Activated T-cell treated with anti-CD3 and anti-CD28 coated beads, Interleukin-2, amount 50 U/mL, for 24 hours (primary cell): ENCODE results near the gene ZMYND10.

ENCODE experiments used
- DNase-seq: peaks from one replicate; pipeline ENCODE4 v3.0.0-alpha.2; 2020
- H3K27ac Mint-ChIP-seq: 2 replicates; pipeline ENCODE4 v1.8.0; 2020; ENCODE audit warnings: mild to moderate bottlenecking, mixed read lengths
- H3K27me3 Mint-ChIP-seq: 2 replicates; pipeline ENCODE4 v1.8.0; 2020; ENCODE audit warnings: mixed read lengths
- H3K36me3 Mint-ChIP-seq: 2 replicates; pipeline ENCODE4 v1.8.0; 2020; ENCODE audit warnings: low read depth, mixed read lengths
- H3K4me1 Mint-ChIP-seq: 2 replicates; pipeline ENCODE4 v1.8.0; 2020; ENCODE audit warnings: low read depth, mixed read lengths
- H3K4me3 Mint-ChIP-seq: 2 replicates; pipeline ENCODE4 v1.8.0; 2020; ENCODE audit warnings: mild to moderate bottlenecking, moderate library complexity, mixed read lengths
- H3K9me3 Mint-ChIP-seq: 2 replicates; pipeline ENCODE4 v1.8.0; 2020; ENCODE audit warnings: mixed read lengths

Gene ZMYND10

GRCh38 chr3:50330330-50330729, 15.2 kb downstream of the ZMYND10 start:
- Mint-ChIP-seq H3K27ac (peak overlapping the region; percentile 40), H3K36me3 (peaks cover 90% of the 10 kb centered on the region), H3K4me1 (peaks cover 47% of the 10 kb centered on the region)

GRCh38 chr3:50327943-50328691, 17.4 kb downstream of the ZMYND10 start, which contains the start of gene TUSC2:
Gene TUSC2, minus strand, starts transcription at chr3:50328223. Its CDS starts 124 bp downstream, at chr3:50328099.
- Mint-ChIP-seq H3K4me3 (peak within 1 kb of the TSS; percentile 89), H3K27me3 (no peaks in the 10 kb centered on the region), H3K4me1 (peaks cover 34% of the 10 kb centered on the region), H3K27ac (peak within 1 kb of the TSS; percentile 94), H3K36me3 (peaks cover 87% of the 10 kb centered on the region), H3K9me3 (no peaks in the 10 kb centered on the region)
- DNase-seq: peak; percentile 94

More at GRCh38 chr3:50330330-50330729, 15.2 kb downstream of the ZMYND10 start:
- no peak for DNase-seq
- Mint-ChIP-seq H3K27me3 (no peaks in the 10 kb centered on the region), H3K9me3 (no peaks in the 10 kb centered on the region), H3K4me3 (no peak overlapping the region)

- Mint-ChIP-seq H3K27ac (peak overlapping the region; percentile 80), H3K36me3 (peaks cover 77% of the 10 kb centered on the region)
These were observed 18.4 kb downstream of the ZMYND10 start for GRCh38 chr3:50327129-50327528.

GRCh38 chr3:50326182-50326541, 19.4 kb downstream of the ZMYND10 start:
- peak overlapping the region; percentile 89 for H3K4me3 Mint-ChIP-seq
- no peaks in the 10 kb centered on the region for H3K27me3 Mint-ChIP-seq
- no peak for DNase-seq
- H3K4me1 Mint-ChIP-seq: peaks cover 33% of the 10 kb centered on the region
- H3K27ac Mint-ChIP-seq: peak overlapping the region; percentile 40
- no peaks in the 10 kb centered on the region for H3K9me3 Mint-ChIP-seq
- peaks cover 68% of the 10 kb centered on the region for H3K36me3 Mint-ChIP-seq

More at GRCh38 chr3:50327129-50327528, 18.4 kb downstream of the ZMYND10 start:
- no peaks in the 10 kb centered on the region for H3K27me3 Mint-ChIP-seq
- no peak for DNase-seq
- H3K4me3 Mint-ChIP-seq: peak overlapping the region; percentile 89
- H3K4me1 Mint-ChIP-seq: peaks cover 33% of the 10 kb centered on the region
- no peaks in the 10 kb centered on the region for H3K9me3 Mint-ChIP-seq

- no peaks in the 10 kb centered on the region for H3K9me3 Mint-ChIP-seq
- peaks cover 34% of the 10 kb centered on the region for H3K4me1 Mint-ChIP-seq
- peaks cover 64% of the 10 kb centered on the region for H3K36me3 Mint-ChIP-seq
- DNase-seq: no peak
- peak overlapping the region; percentile 67 for H3K27ac Mint-ChIP-seq
- H3K27me3 Mint-ChIP-seq: no peaks in the 10 kb centered on the region
- no peak overlapping the region for H3K4me3 Mint-ChIP-seq
These were observed 19.9 kb downstream of the ZMYND10 start for GRCh38 chr3:50325497-50326181.

GRCh38 chr3:50325113-50325480, 20.4 kb downstream of the ZMYND10 start:
- peak overlapping the region; percentile 67 for H3K27ac Mint-ChIP-seq
- H3K4me1 Mint-ChIP-seq: peaks cover 39% of the 10 kb centered on the region
- DNase-seq: no peak
- H3K9me3 Mint-ChIP-seq: no peaks in the 10 kb centered on the region
- H3K36me3 Mint-ChIP-seq: peaks cover 60% of the 10 kb centered on the region
- no peak overlapping the region for H3K4me3 Mint-ChIP-seq
- H3K27me3 Mint-ChIP-seq: no peaks in the 10 kb centered on the region

- Mint-ChIP-seq H3K27ac (peak overlapping the region; percentile 67), H3K36me3 (peaks cover 59% of the 10 kb centered on the region), H3K4me1 (peaks cover 45% of the 10 kb centered on the region), H3K9me3 (no peaks in the 10 kb centered on the region), H3K27me3 (no peaks in the 10 kb centered on the region), H3K4me3 (no peak overlapping the region)
- DNase-seq: peak; percentile 74
These were observed 21.0 kb downstream of the ZMYND10 start for GRCh38 chr3:50324351-50325112.

GRCh38 chr3:50323614-50324199, 21.8 kb downstream of the ZMYND10 start:
- no peak for DNase-seq
- no peaks in the 10 kb centered on the region for H3K9me3 Mint-ChIP-seq
- peak overlapping the region; percentile 71 for H3K27ac Mint-ChIP-seq

GRCh38 chr3:50323092-50323600, 22.4 kb downstream of the ZMYND10 start:
- Mint-ChIP-seq H3K27me3 (no peaks in the 10 kb centered on the region), H3K36me3 (peaks cover 60% of the 10 kb centered on the region), H3K4me1 (peaks cover 49% of the 10 kb centered on the region), H3K4me3 (no peak overlapping the region), H3K27ac (peak overlapping the region; percentile 71), H3K9me3 (no peaks in the 10 kb centered on the region)
- DNase-seq: no peak

More at GRCh38 chr3:50323614-50324199, 21.8 kb downstream of the ZMYND10 start:
- Mint-ChIP-seq H3K36me3 (peaks cover 60% of the 10 kb centered on the region), H3K27me3 (no peaks in the 10 kb centered on the region), H3K4me3 (no peak overlapping the region), H3K4me1 (peaks cover 49% of the 10 kb centered on the region)

- H3K4me1 Mint-ChIP-seq: peaks cover 48% of the 10 kb centered on the region
- H3K27ac Mint-ChIP-seq: peak within 1 kb of the TSS; percentile 98
- DNase-seq: no peak
These were observed 23.0 kb downstream of the ZMYND10 start, which contains the start of gene HYAL2 for GRCh38 chr3:50322386-50323091. Gene HYAL2, minus strand, starts transcription at chr3:50322745. Its CDS starts 2,256 bp downstream, at chr3:50320489.

GRCh38 chr3:50322115-50322385, 23.5 kb downstream of the ZMYND10 start:
- Mint-ChIP-seq H3K4me1 (peaks cover 49% of the 10 kb centered on the region), H3K9me3 (no peaks in the 10 kb centered on the region), H3K4me3 (peak overlapping the region; percentile 83), H3K27ac (peak overlapping the region; percentile 98), H3K36me3 (peaks cover 61% of the 10 kb centered on the region), H3K27me3 (no peaks in the 10 kb centered on the region)
- no peak for DNase-seq

More at GRCh38 chr3:50322386-50323091, 23.0 kb downstream of the ZMYND10 start, which contains the start of gene HYAL2:
- H3K4me3 Mint-ChIP-seq: peak within 1 kb of the TSS; percentile 83
- H3K9me3 Mint-ChIP-seq: no peaks in the 10 kb centered on the region
- H3K27me3 Mint-ChIP-seq: no peaks in the 10 kb centered on the region
- H3K36me3 Mint-ChIP-seq: peaks cover 62% of the 10 kb centered on the region

GRCh38 chr3:50321336-50322114, 24.0 kb downstream of the ZMYND10 start:
- Mint-ChIP-seq H3K9me3 (no peaks in the 10 kb centered on the region), H3K4me3 (peak overlapping the region; percentile 83), H3K27me3 (no peaks in the 10 kb centered on the region), H3K27ac (peak overlapping the region; percentile 98), H3K36me3 (peaks cover 59% of the 10 kb centered on the region), H3K4me1 (peaks cover 50% of the 10 kb centered on the region)
- peak; percentile 94 for DNase-seq

- H3K27me3 Mint-ChIP-seq: no peaks in the 10 kb centered on the region
- no peaks in the 10 kb centered on the region for H3K9me3 Mint-ChIP-seq
- no peak for DNase-seq
- peak overlapping the region; percentile 88 for H3K4me3 Mint-ChIP-seq
- H3K36me3 Mint-ChIP-seq: peaks cover 57% of the 10 kb centered on the region
- peak overlapping the region; percentile 87 for H3K27ac Mint-ChIP-seq
- peaks cover 50% of the 10 kb centered on the region for H3K4me1 Mint-ChIP-seq
These were observed 24.6 kb downstream of the ZMYND10 start for GRCh38 chr3:50320853-50321335.
